Measurements from ENCODE around the gene RHPN2.

Gene RHPN2

DNA sequence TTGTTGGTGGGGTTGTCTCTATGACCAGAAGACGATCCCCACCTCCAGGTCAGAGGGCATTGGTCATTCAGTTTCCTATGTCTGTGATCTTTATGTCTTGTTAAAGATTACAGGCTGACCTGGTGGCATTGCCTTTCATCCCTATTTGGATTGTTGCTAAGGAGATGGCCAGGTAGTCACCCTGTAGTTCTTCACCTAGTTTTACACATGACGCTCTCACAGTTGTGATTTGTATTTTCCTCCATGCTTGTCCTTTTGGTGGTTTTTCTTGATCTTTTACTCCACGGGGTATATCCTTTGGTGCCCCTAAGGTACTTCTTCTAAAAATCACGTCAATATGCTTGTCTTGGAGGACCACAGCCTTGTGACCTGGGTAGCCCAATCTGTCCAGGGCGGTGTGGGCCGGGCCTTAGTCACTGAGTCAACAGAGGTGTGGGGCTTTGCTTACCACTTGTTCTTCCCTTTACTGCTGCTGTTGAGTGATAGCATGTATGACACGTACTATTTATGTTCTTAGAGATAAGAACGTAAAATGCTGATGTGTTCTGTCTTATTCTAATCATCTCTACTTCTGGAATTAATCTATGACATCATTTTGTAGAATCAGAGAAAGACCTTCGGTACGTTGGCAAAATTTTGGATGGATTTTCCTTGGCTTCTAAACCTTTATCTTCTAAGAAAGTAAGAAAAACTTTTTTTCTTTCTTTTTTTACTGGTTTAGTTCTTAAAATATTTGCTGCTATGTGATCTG is 36.4 kb upstream of the RHPN2 start:
- TF ChIP-seq TCF12 (IDR thresholded peaks at IDR 0.05; ENCODE audit: low read depth) (no peak), NFIC (IDR thresholded peaks at IDR 0.05) (no peak), TEAD4 (IDR thresholded peaks at IDR 0.05) (no peak)

DNA sequence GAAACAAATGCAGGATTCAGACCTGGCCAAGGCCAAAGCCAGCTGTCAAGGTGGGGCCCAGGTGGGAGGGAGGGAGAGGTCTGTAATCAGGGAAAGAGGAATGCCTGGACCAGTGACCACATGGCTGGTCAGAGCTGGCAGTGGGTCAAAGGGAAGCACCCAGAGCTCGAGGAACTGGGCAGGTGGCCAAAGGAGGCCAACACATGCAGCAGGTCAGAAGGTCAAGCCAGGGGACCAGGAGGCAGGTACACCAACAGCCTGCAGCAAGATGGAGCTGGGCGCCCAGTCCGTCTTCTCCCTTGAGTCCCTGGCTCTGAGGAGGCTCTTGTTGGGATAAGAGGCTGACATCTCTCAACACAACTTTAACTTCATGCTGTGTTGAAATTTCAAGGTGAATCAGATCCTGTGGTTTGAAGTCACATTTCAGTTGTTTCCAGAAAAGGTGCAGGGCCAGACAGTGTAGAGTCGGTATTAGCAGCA is 33.4 kb upstream of the RHPN2 start:
- TF ChIP-seq FOXM1 (IDR thresholded peaks at IDR 0.05; ENCODE audit: borderline replicate concordance, low read depth) (no peak), CEBPB (IDR thresholded peaks at IDR 0.05) (no peak), TEAD4 (IDR thresholded peaks at IDR 0.05) (no peak), NFIC (IDR thresholded peaks at IDR 0.05) (peak; percentile 72)

DNA sequence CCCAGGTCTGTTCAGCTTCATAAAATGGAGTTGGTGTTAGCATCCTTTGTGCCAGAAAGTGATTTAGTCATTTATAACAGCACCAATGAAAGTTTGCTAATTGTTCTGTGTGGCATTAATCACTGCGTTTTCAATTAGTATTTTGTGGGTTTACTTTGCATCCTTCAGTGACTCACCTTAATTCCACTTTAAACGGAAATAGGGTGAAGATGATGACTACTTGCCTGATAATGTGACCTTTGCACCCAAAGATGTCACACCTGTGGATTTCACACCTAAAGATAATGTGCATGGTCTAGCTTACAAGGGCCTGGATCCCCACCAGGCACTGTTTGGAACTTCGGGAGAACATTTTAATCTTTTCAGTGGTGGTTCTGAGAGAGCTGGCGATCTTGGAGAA is 31.3 kb upstream of the RHPN2 start:
- TF ChIP-seq, protein P1, sequence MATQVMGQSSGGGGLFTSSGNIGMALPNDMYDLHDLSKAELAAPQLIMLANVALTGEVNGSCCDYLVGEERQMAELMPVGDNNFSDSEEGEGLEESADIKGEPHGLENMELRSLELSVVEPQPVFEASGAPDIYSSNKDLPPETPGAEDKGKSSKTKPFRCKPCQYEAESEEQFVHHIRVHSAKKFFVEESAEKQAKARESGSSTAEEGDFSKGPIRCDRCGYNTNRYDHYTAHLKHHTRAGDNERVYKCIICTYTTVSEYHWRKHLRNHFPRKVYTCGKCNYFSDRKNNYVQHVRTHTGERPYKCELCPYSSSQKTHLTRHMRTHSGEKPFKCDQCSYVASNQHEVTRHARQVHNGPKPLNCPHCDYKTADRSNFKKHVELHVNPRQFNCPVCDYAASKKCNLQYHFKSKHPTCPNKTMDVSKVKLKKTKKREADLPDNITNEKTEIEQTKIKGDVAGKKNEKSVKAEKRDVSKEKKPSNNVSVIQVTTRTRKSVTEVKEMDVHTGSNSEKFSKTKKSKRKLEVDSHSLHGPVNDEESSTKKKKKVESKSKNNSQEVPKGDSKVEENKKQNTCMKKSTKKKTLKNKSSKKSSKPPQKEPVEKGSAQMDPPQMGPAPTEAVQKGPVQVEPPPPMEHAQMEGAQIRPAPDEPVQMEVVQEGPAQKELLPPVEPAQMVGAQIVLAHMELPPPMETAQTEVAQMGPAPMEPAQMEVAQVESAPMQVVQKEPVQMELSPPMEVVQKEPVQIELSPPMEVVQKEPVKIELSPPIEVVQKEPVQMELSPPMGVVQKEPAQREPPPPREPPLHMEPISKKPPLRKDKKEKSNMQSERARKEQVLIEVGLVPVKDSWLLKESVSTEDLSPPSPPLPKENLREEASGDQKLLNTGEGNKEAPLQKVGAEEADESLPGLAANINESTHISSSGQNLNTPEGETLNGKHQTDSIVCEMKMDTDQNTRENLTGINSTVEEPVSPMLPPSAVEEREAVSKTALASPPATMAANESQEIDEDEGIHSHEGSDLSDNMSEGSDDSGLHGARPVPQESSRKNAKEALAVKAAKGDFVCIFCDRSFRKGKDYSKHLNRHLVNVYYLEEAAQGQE (IDR thresholded peaks at IDR 0.05; ENCODE audit: low read depth): no peak
- TF ChIP-seq EGR1 (IDR thresholded peaks at IDR 0.05) (no peak), RAD21 (IDR thresholded peaks at IDR 0.05; ENCODE audit: low read depth) (no peak), FOXM1 (IDR thresholded peaks at IDR 0.05; ENCODE audit: borderline replicate concordance, low read depth) (no peak), CEBPB (IDR thresholded peaks at IDR 0.05) (no peak), TEAD4 (IDR thresholded peaks at IDR 0.05) (no peak), NFIC (IDR thresholded peaks at IDR 0.05) (no peak), YY1 (IDR thresholded peaks at IDR 0.05; ENCODE audit: low read depth) (no peak), EP300 (IDR thresholded peaks at IDR 0.05; ENCODE audit: borderline replicate concordance) (no peak), TCF12 (IDR thresholded peaks at IDR 0.05; ENCODE audit: low read depth) (no peak), CREB1 (IDR thresholded peaks at IDR 0.05; ENCODE audit: low read depth) (no peak), TAF1 (IDR thresholded peaks at IDR 0.05; ENCODE audit: low read depth) (no peak), ZBTB7A (IDR thresholded peaks at IDR 0.05; ENCODE audit: low read depth) (no peak)
- TF ChIP-seq, protein P2, sequence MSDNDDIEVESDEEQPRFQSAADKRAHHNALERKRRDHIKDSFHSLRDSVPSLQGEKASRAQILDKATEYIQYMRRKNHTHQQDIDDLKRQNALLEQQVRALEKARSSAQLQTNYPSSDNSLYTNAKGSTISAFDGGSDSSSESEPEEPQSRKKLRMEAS (IDR thresholded peaks at IDR 0.05): no peak
- TF ChIP-seq, protein P3, sequence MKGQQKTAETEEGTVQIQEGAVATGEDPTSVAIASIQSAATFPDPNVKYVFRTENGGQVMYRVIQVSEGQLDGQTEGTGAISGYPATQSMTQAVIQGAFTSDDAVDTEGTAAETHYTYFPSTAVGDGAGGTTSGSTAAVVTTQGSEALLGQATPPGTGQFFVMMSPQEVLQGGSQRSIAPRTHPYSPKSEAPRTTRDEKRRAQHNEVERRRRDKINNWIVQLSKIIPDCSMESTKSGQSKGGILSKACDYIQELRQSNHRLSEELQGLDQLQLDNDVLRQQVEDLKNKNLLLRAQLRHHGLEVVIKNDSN (IDR thresholded peaks at IDR 0.05): no peak

DNA sequence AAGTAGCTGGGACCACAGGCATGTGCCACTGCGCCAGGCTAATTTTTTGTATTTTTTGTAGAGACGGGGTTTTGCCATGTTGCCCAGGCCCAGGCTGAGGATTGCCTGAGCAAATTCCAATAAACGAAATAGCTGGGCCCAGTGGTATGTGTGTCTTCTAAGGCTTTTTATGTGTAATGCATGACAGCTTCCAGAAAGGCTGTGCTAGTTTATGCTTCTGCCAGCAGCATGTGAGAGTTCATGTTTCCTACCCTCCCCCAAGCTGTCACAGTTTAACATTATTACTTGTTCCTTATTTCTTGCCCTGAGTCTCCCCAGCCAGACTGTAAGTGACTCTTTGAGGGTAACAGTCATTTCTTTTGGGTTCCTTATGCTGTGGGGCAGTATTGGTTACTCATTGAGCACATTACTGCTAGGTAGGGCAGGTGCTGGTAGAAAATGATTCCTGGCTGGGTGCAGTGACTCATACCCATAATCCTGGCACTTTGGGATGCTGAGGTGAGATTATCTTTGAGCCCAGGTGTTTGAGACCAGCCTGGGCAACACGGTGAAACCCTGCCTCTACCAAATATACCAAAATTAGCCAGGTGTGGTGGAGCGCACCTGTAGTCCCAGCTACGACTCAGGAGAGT is 29.9 kb upstream of the RHPN2 start:
- TF ChIP-seq RAD21 (IDR thresholded peaks at IDR 0.05; ENCODE audit: low read depth) (no peak), EP300 (IDR thresholded peaks at IDR 0.05; ENCODE audit: borderline replicate concordance) (no peak), ZBTB7A (IDR thresholded peaks at IDR 0.05; ENCODE audit: low read depth) (no peak), TCF12 (IDR thresholded peaks at IDR 0.05; ENCODE audit: low read depth) (no peak), CEBPB (IDR thresholded peaks at IDR 0.05) (no peak), YY1 (IDR thresholded peaks at IDR 0.05; ENCODE audit: low read depth) (no peak), CREB1 (IDR thresholded peaks at IDR 0.05; ENCODE audit: low read depth) (no peak), EGR1 (IDR thresholded peaks at IDR 0.05) (no peak), NFIC (IDR thresholded peaks at IDR 0.05) (no peak), FOXM1 (IDR thresholded peaks at IDR 0.05; ENCODE audit: borderline replicate concordance, low read depth) (no peak), TEAD4 (IDR thresholded peaks at IDR 0.05) (no peak), TAF1 (IDR thresholded peaks at IDR 0.05; ENCODE audit: low read depth) (no peak)
- TF ChIP-seq, protein P3 (IDR thresholded peaks at IDR 0.05): no peak
- TF ChIP-seq, protein P2 (IDR thresholded peaks at IDR 0.05): no peak
- TF ChIP-seq, protein P1 (IDR thresholded peaks at IDR 0.05; ENCODE audit: low read depth): no peak

DNA sequence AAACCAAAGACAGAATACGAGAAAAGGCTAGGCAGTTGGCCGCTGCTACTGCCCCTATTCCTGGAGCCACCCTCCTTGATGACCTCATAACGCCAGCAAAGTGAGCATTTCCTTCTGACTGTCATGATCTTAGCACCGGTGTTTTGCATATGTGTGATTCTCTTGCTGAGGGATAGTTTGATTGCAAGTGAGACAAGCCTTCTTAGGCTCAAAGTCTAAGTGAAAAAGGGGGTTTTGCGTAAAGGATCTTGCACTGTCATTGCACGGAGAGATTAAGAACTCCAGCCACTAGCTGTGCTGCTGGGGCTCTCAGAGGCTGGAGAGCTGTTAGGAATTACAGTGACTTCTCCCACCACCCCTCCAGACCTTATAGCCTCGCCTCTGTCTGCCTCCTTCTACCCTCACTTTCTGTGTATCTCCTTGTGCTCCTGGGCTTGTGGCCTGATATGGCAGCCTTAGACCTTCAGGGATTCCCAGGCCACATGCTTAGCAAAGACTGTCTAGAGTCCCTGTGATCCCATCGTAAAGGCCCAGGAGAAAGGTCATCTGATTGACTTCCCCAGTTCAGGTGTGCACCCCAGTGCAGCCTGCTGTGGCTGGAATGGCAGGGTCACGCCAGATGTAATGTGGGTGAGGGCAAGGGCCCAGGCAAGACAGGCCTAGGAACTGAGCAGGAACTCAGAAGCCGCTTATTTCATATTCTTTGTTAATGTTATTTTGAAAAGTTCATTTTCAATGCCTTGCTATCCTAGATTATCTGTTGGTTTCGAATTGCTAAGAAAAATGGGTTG is 28.9 kb upstream of the RHPN2 start:
- TF ChIP-seq TAF1 (IDR thresholded peaks at IDR 0.05; ENCODE audit: low read depth) (no peak), FOXM1 (IDR thresholded peaks at IDR 0.05; ENCODE audit: borderline replicate concordance, low read depth) (no peak), TCF12 (IDR thresholded peaks at IDR 0.05; ENCODE audit: low read depth) (no peak), YY1 (IDR thresholded peaks at IDR 0.05; ENCODE audit: low read depth) (no peak), TEAD4 (IDR thresholded peaks at IDR 0.05) (no peak), NFIC (IDR thresholded peaks at IDR 0.05) (no peak), RAD21 (IDR thresholded peaks at IDR 0.05; ENCODE audit: low read depth) (no peak), CEBPB (IDR thresholded peaks at IDR 0.05) (no peak), ZBTB7A (IDR thresholded peaks at IDR 0.05; ENCODE audit: low read depth) (no peak), EP300 (IDR thresholded peaks at IDR 0.05; ENCODE audit: borderline replicate concordance) (no peak), CREB1 (IDR thresholded peaks at IDR 0.05; ENCODE audit: low read depth) (no peak), EGR1 (IDR thresholded peaks at IDR 0.05) (no peak)
- TF ChIP-seq, protein P2 (IDR thresholded peaks at IDR 0.05): no peak
- TF ChIP-seq, protein P1 (IDR thresholded peaks at IDR 0.05; ENCODE audit: low read depth): no peak
- TF ChIP-seq, protein P3 (IDR thresholded peaks at IDR 0.05): no peak
